GM23338 (cell line): ENCODE measurements around the gene RET. TPM values are rescaled to one million over a fixed set of nuclear protein-coding genes. Genes with fewer than 3 reads are reported as not detected.

Experiments
- ATAC-seq: fragments of 200-7000 bp; cut with Tn5 transposase; 3 replicates; pipeline ENCODE4 v1.9.1; 2020
- DNase-seq: peaks from one replicate; pipeline ENCODE4 v3.0.0-alpha.2; 2015; ENCODE audit warnings: low spot score
- H2AFZ ChIP-seq: fragments of 200-600 bp; sonication (generic); 2 replicates; pipeline ENCODE4 v1.8.0; 2016; ENCODE audit warnings: antibody characterized with exemption, mild to moderate bottlenecking, moderate library complexity
- H3F3A ChIP-seq: fragments of 200-600 bp; sonication (generic); replicated peaks from 2 replicates; pipeline ENCODE4 v1.8.0; 2017; ENCODE audit warnings: antibody characterized with exemption, mixed run types, low read depth
- H3K27ac ChIP-seq: fragments of 200-600 bp; sonication (generic); 2 replicates; pipeline ENCODE4 v1.6.1; 2016; ENCODE audit warnings: low read depth
- H3K27me3 ChIP-seq: fragments of 200-600 bp; sonication (generic); 2 replicates; pipeline ENCODE4 v1.8.0; 2016; ENCODE audit warnings: mild to moderate bottlenecking, mixed run types, moderate library complexity; ENCODE audit not compliant: insufficient read depth
- H3K36me3 ChIP-seq: fragments of 200-600 bp; sonication (generic); 2 replicates; pipeline ENCODE4 v1.8.0; 2016; ENCODE audit warnings: mild to moderate bottlenecking; ENCODE audit not compliant: insufficient read depth
- H3K4me1 ChIP-seq: fragments of 200-600 bp; sonication (generic); 2 replicates; pipeline ENCODE4 v1.8.0; 2016; ENCODE audit warnings: mild to moderate bottlenecking, moderate library complexity; ENCODE audit not compliant: insufficient read depth
- H3K4me2 ChIP-seq: fragments of 200-600 bp; sonication (generic); 2 replicates; pipeline ENCODE4 v1.7.1; 2017; ENCODE audit warnings: mixed run types
- H3K4me3 ChIP-seq: fragments of 200-600 bp; sonication (generic); 2 replicates; pipeline ENCODE4 v1.6.1; 2016; ENCODE audit warnings: mixed run types
- H3K79me2 ChIP-seq: fragments of 200-600 bp; sonication (generic); replicated peaks from 2 replicates; pipeline ENCODE4 v1.8.0; 2017; ENCODE audit warnings: mild to moderate bottlenecking; ENCODE audit not compliant: insufficient read depth
- H3K9me2 ChIP-seq: fragments of 200-600 bp; sonication (generic); 2 replicates; pipeline ENCODE4 v1.8.0; 2017; ENCODE audit not compliant: insufficient read depth
- H4K20me1 ChIP-seq: fragments of 200-600 bp; sonication (generic); replicated peaks from 2 replicates; pipeline ENCODE4 v1.8.0; 2017; ENCODE audit warnings: mild to moderate bottlenecking; ENCODE audit not compliant: insufficient read depth
- H3K27ac Mint-ChIP-seq: 2 replicates; pipeline ENCODE4 v1.8.0; 2020; ENCODE audit warnings: inconsistent platforms, mild to moderate bottlenecking, moderate library complexity, mixed read lengths
- H3K27me3 Mint-ChIP-seq: 3 replicates; pipeline ENCODE4 v1.8.0; 2022; ENCODE audit warnings: low read depth, mild to moderate bottlenecking, moderate library complexity, mixed read lengths, inconsistent platforms; ENCODE audit not compliant: insufficient read depth, poor library complexity
- H3K36me3 Mint-ChIP-seq: 3 replicates; pipeline ENCODE4 v1.8.0; 2021; ENCODE audit warnings: low read depth, mild to moderate bottlenecking, inconsistent platforms, moderate library complexity, mixed read lengths
- H3K4me1 Mint-ChIP-seq: 3 replicates; pipeline ENCODE4 v1.8.0; 2020; ENCODE audit warnings: mild to moderate bottlenecking, inconsistent platforms, mixed read lengths
- H3K4me3 Mint-ChIP-seq: 3 replicates; pipeline ENCODE4 v1.8.0; 2021; ENCODE audit warnings: moderate library complexity, mild to moderate bottlenecking, inconsistent platforms, mixed read lengths
- H3K9me3 Mint-ChIP-seq: 3 replicates; pipeline ENCODE4 v1.8.0; 2020; ENCODE audit warnings: moderate library complexity, mild to moderate bottlenecking, inconsistent platforms, mixed read lengths
- CREB1 ChIP-seq: fragments of 250-450 bp; sonication (Bioruptor Pico); IDR thresholded peaks from 2 replicates; pipeline ENCODE4 v1.5.0; 2020; ENCODE audit warnings: low read depth, mild to moderate bottlenecking, moderate library complexity
- CTCF ChIP-seq, 2 experiments: fragments of 200-600 bp in 1 of 2; sonication (generic) in 1 of 2; conservative IDR thresholded peaks; 2 replicates each; pipeline versions ENCODE4 v1.5.1 to v1.6.1; 2016 to 2017; ENCODE audit warnings: antibody characterized with exemption in 2 of 2, low read depth in 2 of 2, mild to moderate bottlenecking in 2 of 2, moderate library complexity in 1 of 2
- ETS1 ChIP-seq: IDR thresholded peaks from 2 replicates; pipeline ENCODE4 v1.6.1; 2016; ENCODE audit warnings: antibody characterized with exemption
- EZH2 ChIP-seq: fragments of 200-600 bp; sonication (generic); IDR thresholded peaks from one replicate; pipeline ENCODE4 v1.8.0; 2017; ENCODE audit warnings: antibody characterized with exemption, mild to moderate bottlenecking, low read depth; ENCODE audit not compliant: unreplicated experiment
- EZH2phosphoT487 ChIP-seq: fragments of 200-600 bp; sonication (generic); IDR thresholded peaks from one replicate; pipeline ENCODE4 v1.8.1; 2018; ENCODE audit warnings: antibody characterized with exemption; ENCODE audit not compliant: unreplicated experiment
- JUNB ChIP-seq: IDR thresholded peaks from one replicate; pipeline ENCODE4 v1.6.1; 2016; ENCODE audit warnings: antibody characterized with exemption; ENCODE audit not compliant: unreplicated experiment
- NANOG ChIP-seq: IDR thresholded peaks from 2 replicates; pipeline ENCODE4 v1.6.1; 2016; ENCODE audit warnings: antibody characterized with exemption, borderline replicate concordance
- POLR2AphosphoS5 ChIP-seq: IDR thresholded peaks from 2 replicates; pipeline ENCODE4 v1.6.1; 2016; ENCODE audit warnings: antibody characterized with exemption, low read depth
- REST ChIP-seq: IDR thresholded peaks from one replicate; pipeline ENCODE4 v1.6.1; 2018; ENCODE audit warnings: antibody characterized with exemption; ENCODE audit not compliant: unreplicated experiment
- STAT1 ChIP-seq: IDR thresholded peaks from one replicate; pipeline ENCODE4 v1.6.1; 2016; ENCODE audit warnings: antibody characterized with exemption; ENCODE audit not compliant: unreplicated experiment
- ZNF114 ChIP-seq: fragments of 250-450 bp; sonication (Bioruptor Pico); IDR thresholded peaks from 2 replicates; pipeline ENCODE4 v1.5.0; 2020; ENCODE audit warnings: mild to moderate bottlenecking, moderate library complexity
- ZNF331 ChIP-seq: fragments of 250-450 bp; sonication (Bioruptor Pico); IDR thresholded peaks from 2 replicates; pipeline ENCODE4 v1.5.0; 2020; ENCODE audit warnings: low read depth, mild to moderate bottlenecking, moderate library complexity
- ZNF462 ChIP-seq: fragments of 250-450 bp; sonication (Bioruptor Pico); IDR thresholded peaks from 2 replicates; pipeline ENCODE4 v1.5.0; 2020; ENCODE audit warnings: mild to moderate bottlenecking, moderate library complexity
- polyA plus RNA-seq: library from polyadenylated mRNA; unstranded; fragments of >200 nt; fragmentation: Nextera tagmentation; extraction: Ambion mirVana; gene quantifications from 2 replicates; pipeline ENCODE4 v1.2.1, GENCODE V29; 2016
- total RNA-seq: library from RNA; depleted of rRNA; stranded (reverse); fragments of >200 nt; shearing (Covaris generic); gene quantifications from 2 replicates; pipeline ENCODE4 v1.2.3, GENCODE V29; 2014

Gene RET
- total and polyA plus RNA-seq, 2 experiments from 2014 or later: 5.5 to 9.8 TPM

GRCh38 chr10:43038783-43039623 is 37.9 kb upstream of the RET start:
- H3K27ac ChIP-seq: no peak overlapping the region
- H3K79me2 ChIP-seq: no peaks in the 10 kb centered on the region
- no peak overlapping the region for H2AFZ ChIP-seq
- H3K4me3 ChIP-seq: no peak overlapping the region
- no peak for DNase-seq
- H3F3A ChIP-seq: no peaks in the 10 kb centered on the region
- no peaks in the 10 kb centered on the region for H3K27me3 ChIP-seq
- Mint-ChIP-seq H3K9me3 (peaks cover 4% of the 10 kb centered on the region; the same call in 1 of the 3 replicates), H3K4me3 (no peak overlapping the region), H3K27me3 (peaks cover 11% of the 10 kb centered on the region), H3K36me3 (no peaks in the 10 kb centered on the region; the same call in 2 of the 3 replicates), H3K27ac (no peak overlapping the region), H3K4me1 (peaks cover 11% of the 10 kb centered on the region)
- no peak for ATAC-seq
- no peak overlapping the region for H3K4me2 ChIP-seq
- no peaks in the 10 kb centered on the region for H4K20me1 ChIP-seq
- no peaks in the 10 kb centered on the region for H3K36me3 ChIP-seq
- TF ChIP-seq ZNF331 (no peak), JUNB (no peak), STAT1 (no peak), POLR2AphosphoS5 (no peak), REST (no peak), NANOG (no peak), EZH2 (no peak), ZNF462 (no peak), CREB1 (CRISPR knock-in tag) (no peak), EZH2phosphoT487 (no peak), CTCF (conservative IDR thresholded peaks at IDR 0.05; ENCODE audit: low read depth in 2 of 2) (no peak), ZNF114 (no peak), ETS1 (no peak)
- no peaks in the 10 kb centered on the region; the same call in 1 of the 2 replicates for H3K4me1 ChIP-seq
- no peaks in the 10 kb centered on the region for H3K9me2 ChIP-seq
